SK-N-SH treated with all-trans-retinoic acid at 6 μM for 48 hours (cell line): Measurements from ENCODE around the gene PLBD2.

Experiments used
- ARNTL ChIP-seq: fragments of 450-650 bp; formaldehyde crosslinking; IDR thresholded peaks from 2 replicates; pipeline ENCODE4 v1.5.0; 2020; ENCODE audit warnings: low read depth, mild to moderate bottlenecking, moderate library complexity, borderline replicate concordance
- ESRRG ChIP-seq: fragments of 250-450 bp; sonication (Bioruptor Pico); IDR thresholded peaks from 2 replicates; pipeline ENCODE4 v1.6.1; 2021; ENCODE audit warnings: mild to moderate bottlenecking
- GLIS3 ChIP-seq: fragments of 250-450 bp; sonication (Bioruptor Pico); IDR thresholded peaks from 2 replicates; pipeline ENCODE4 v1.5.0; 2020; ENCODE audit warnings: mild to moderate bottlenecking, moderate library complexity
- TCF4 ChIP-seq: fragments of 250-450 bp; sonication (Bioruptor Pico); IDR thresholded peaks from 2 replicates; pipeline ENCODE4 v1.8.0; 2021; ENCODE audit warnings: mild to moderate bottlenecking, moderate library complexity, borderline replicate concordance
- TSHZ2 ChIP-seq: fragments of 250-450 bp; sonication (Bioruptor Pico); IDR thresholded peaks from 2 replicates; pipeline ENCODE4 v1.5.0; 2020; ENCODE audit warnings: mild to moderate bottlenecking, moderate library complexity
- ZFP30 ChIP-seq: fragments of 450-650 bp; formaldehyde crosslinking; IDR thresholded peaks from 2 replicates; pipeline ENCODE4 v1.5.0; 2022; ENCODE audit warnings: mild to moderate bottlenecking, moderate library complexity
- ZNF70 ChIP-seq: fragments of 450-650 bp; formaldehyde crosslinking; IDR thresholded peaks from 2 replicates; pipeline ENCODE4 v1.5.0; 2020; ENCODE audit warnings: mild to moderate bottlenecking, moderate library complexity
- ZNF8 ChIP-seq: fragments of 450-650 bp; formaldehyde crosslinking; IDR thresholded peaks from 2 replicates; pipeline ENCODE4 v1.5.0; 2020; ENCODE audit warnings: mild to moderate bottlenecking, moderate library complexity

- TF ChIP-seq ZNF8 (CRISPR knock-in tag), result no peak
- TF ChIP-seq ARNTL (CRISPR knock-in tag), result no peak
- TF ChIP-seq ZNF70 (CRISPR knock-in tag), result no peak
- no peak for TF ChIP-seq ESRRG
- TF ChIP-seq GLIS3 (CRISPR knock-in tag), result no peak
- TF ChIP-seq ZFP30 (CRISPR knock-in tag), result no peak
- no peak for TF ChIP-seq TSHZ2 (CRISPR knock-in tag)
- no peak for TF ChIP-seq TCF4
Observed at GRCh38 chr12:113432986-113433385, 74.6 kb downstream of the PLBD2 start.
